ENCODE results near the gene SLC44A1. TPM values are rescaled to one million over a fixed set of nuclear protein-coding genes. Genes with fewer than 3 reads are reported as not detected.

SLC44A1 gene
- total RNA-seq, 2 donors from 2014 or later: 22.2 to 27.1 TPM

DNA sequence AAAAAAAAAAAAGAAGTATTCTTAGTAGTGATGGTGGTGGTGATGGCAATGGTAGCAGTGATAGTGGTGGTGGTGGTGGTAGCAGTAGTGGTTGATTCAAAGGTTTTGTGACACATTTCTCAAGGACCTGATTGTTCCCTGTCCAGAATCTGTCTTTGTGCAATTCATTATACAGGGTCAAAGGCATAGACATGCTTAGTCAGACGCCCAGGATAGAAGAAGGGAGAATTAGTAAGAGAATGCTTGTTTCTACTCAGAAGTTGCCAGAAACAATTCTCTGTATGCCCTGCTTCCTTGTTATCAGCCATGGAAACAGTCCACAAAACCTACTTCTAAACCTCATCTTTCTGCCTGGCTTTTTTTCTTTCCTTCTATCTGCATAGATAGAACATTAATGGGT, 89.4 kb downstream of the SLC44A1 start:
- no peak overlapping the region for H3K27ac ChIP-seq
- intact Hi-C loops (cut with DNase I): no loop called here
- no peaks in the 10 kb centered on the region for H3K27me3 ChIP-seq (replicated peaks; ENCODE audit: insufficient read depth)
- WGBS: 92% methylated on average over 1 of the region's 1 CpG
- TF ChIP-seq, protein P1, sequence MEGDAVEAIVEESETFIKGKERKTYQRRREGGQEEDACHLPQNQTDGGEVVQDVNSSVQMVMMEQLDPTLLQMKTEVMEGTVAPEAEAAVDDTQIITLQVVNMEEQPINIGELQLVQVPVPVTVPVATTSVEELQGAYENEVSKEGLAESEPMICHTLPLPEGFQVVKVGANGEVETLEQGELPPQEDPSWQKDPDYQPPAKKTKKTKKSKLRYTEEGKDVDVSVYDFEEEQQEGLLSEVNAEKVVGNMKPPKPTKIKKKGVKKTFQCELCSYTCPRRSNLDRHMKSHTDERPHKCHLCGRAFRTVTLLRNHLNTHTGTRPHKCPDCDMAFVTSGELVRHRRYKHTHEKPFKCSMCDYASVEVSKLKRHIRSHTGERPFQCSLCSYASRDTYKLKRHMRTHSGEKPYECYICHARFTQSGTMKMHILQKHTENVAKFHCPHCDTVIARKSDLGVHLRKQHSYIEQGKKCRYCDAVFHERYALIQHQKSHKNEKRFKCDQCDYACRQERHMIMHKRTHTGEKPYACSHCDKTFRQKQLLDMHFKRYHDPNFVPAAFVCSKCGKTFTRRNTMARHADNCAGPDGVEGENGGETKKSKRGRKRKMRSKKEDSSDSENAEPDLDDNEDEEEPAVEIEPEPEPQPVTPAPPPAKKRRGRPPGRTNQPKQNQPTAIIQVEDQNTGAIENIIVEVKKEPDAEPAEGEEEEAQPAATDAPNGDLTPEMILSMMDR (IDR thresholded peaks at IDR 0.05): no peak
- no peak for TF ChIP-seq POLR2AphosphoS5 (IDR thresholded peaks at IDR 0.05)
- no peak for TF ChIP-seq POLR2A (IDR thresholded peaks at IDR 0.05)
- no peaks in the 10 kb centered on the region for H3K36me3 ChIP-seq
- no peak for DNase-seq (ENCODE audit: low spot score)
- H3K4me1 ChIP-seq (replicated peaks): no peaks in the 10 kb centered on the region
- H3K9me3 ChIP-seq: no peaks in the 10 kb centered on the region
- no peak overlapping the region for H3K4me3 ChIP-seq

- intact Hi-C loops (cut with DNase I): no loop called here
Measured at GRCh38 chr9:105338308-105338707, 93.9 kb downstream of the SLC44A1 start.

GRCh38 chr9:105339849-105340248, 95.4 kb downstream of the SLC44A1 start:
- Histone ChIP-seq H3K36me3 (no peaks in the 10 kb centered on the region), H3K27ac (no peak overlapping the region), H3K27me3 (replicated peaks; ENCODE audit: insufficient read depth) (no peaks in the 10 kb centered on the region), H3K4me3 (no peak overlapping the region), H3K4me1 (replicated peaks) (no peaks in the 10 kb centered on the region), H3K9me3 (no peaks in the 10 kb centered on the region)
- TF ChIP-seq POLR2AphosphoS5 (IDR thresholded peaks at IDR 0.05) (no peak), POLR2A (IDR thresholded peaks at IDR 0.05) (no peak)
- TF ChIP-seq, protein P1 (IDR thresholded peaks at IDR 0.05): no peak
- DNase-seq (ENCODE audit: low spot score): no peak
- intact Hi-C loops (cut with DNase I): no loop called here

More at GRCh38 chr9:105338308-105338707, 93.9 kb downstream of the SLC44A1 start:
- Histone ChIP-seq H3K9me3 (no peaks in the 10 kb centered on the region), H3K36me3 (no peaks in the 10 kb centered on the region), H3K4me3 (no peak overlapping the region), H3K27ac (no peak overlapping the region), H3K27me3 (replicated peaks; ENCODE audit: insufficient read depth) (no peaks in the 10 kb centered on the region), H3K4me1 (replicated peaks) (no peaks in the 10 kb centered on the region)
- DNase-seq (ENCODE audit: low spot score): no peak
- no peak for TF ChIP-seq POLR2AphosphoS5 (IDR thresholded peaks at IDR 0.05)
- TF ChIP-seq POLR2A (IDR thresholded peaks at IDR 0.05): no peak
- TF ChIP-seq, protein P1 (IDR thresholded peaks at IDR 0.05): no peak
- 98% methylated on average over 2 of the region's 2 CpGs for WGBS

DNA sequence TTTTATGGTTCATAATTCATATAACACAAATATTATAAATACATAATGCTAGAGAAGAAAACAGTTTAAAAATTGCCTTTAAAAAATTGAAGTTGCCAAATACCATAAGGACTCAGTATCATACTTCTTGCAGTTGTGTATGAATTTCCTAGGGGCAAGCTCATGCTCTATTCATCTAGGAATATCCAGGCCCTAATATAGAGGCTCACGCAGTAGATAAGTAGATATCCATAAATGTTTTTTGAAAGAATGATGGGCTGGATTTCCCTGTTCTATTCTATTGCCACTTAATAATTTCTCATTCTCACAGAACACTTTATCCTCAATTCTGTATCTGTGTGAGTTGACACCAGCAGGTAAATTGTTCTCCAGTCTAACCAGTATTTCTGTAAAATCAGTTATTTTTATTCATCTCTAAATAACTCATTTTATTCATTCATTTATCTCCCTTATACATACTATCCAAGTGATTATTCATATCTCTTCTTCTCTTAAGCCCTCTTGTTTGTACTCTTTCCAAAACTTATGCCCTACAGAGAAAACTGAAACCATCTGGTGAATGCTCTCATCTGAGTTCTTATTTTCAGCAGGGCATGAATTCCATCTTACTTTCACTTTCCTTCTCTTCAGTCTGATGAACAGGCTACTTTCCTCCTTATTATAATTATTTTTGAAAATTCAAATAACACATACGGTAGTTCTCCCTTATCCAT, 97.1 kb downstream of the SLC44A1 start:
- H3K27ac ChIP-seq: no peak overlapping the region
- 71% methylated on average over 2 of the region's 2 CpGs for WGBS
- no peaks in the 10 kb centered on the region for H3K9me3 ChIP-seq
- TF ChIP-seq, protein P1 (IDR thresholded peaks at IDR 0.05): no peak
- TF ChIP-seq POLR2A (IDR thresholded peaks at IDR 0.05) (no peak), POLR2AphosphoS5 (IDR thresholded peaks at IDR 0.05) (no peak)
- no peaks in the 10 kb centered on the region for H3K36me3 ChIP-seq
- H3K4me1 ChIP-seq (replicated peaks): no peaks in the 10 kb centered on the region
- H3K4me3 ChIP-seq: no peak overlapping the region
- H3K27me3 ChIP-seq (replicated peaks; ENCODE audit: insufficient read depth): no peaks in the 10 kb centered on the region
- intact Hi-C loops (cut with DNase I): no loop called here
- no peak for DNase-seq (ENCODE audit: low spot score)

DNA sequence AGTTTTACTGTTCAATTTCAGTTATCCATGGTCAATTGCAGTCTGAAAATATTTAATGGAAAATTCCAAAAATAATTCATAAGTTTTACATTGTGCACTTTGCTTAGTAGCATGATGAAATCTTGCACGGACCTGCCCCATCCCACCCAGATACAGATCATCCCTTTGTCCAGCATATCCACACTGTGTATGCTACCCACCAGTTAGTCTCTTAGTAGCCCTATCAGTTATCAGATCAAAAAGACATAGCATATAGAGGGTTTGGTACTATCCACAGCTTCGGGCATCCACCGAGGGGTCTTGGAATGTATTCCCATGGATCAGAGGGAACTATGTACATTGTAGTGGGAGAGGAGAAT, 97.7 kb downstream of the SLC44A1 start:
- H3K4me1 ChIP-seq (replicated peaks): no peaks in the 10 kb centered on the region
- TF ChIP-seq POLR2AphosphoS5 (IDR thresholded peaks at IDR 0.05): no peak
- TF ChIP-seq, protein P1 (IDR thresholded peaks at IDR 0.05): no peak
- no peak for TF ChIP-seq POLR2A (IDR thresholded peaks at IDR 0.05)
- intact Hi-C loops (cut with DNase I): no loop called here
- H3K9me3 ChIP-seq: no peaks in the 10 kb centered on the region
- H3K27me3 ChIP-seq (replicated peaks; ENCODE audit: insufficient read depth): no peaks in the 10 kb centered on the region
- no peak overlapping the region for H3K4me3 ChIP-seq
- H3K27ac ChIP-seq: no peak overlapping the region
- WGBS: 78% methylated on average over 3 of the region's 3 CpGs
- H3K36me3 ChIP-seq: no peaks in the 10 kb centered on the region
- DNase-seq (ENCODE audit: low spot score): no peak
